Activated CD8-positive, alpha-beta T cell treated with anti-CD3 and anti-CD28 coated beads for 36 hours (primary cell): Measurements from ENCODE around the gene TRAK1. TPM values are rescaled to one million over a fixed set of nuclear protein-coding genes. Genes with fewer than 3 reads are reported as not detected.

Source experiments
- ATAC-seq: fragments of 200-7000 bp; cut with Tn5 transposase; one replicate; pipeline ENCODE4 v1.10.0; 2021; ENCODE audit warnings: mild to moderate bottlenecking, moderate library complexity
- CTCF ChIA-PET: fragments of 350-600 bp; sonication (Branson Sonifier 250); formaldehyde crosslinking; loops from one replicate; lab custom pipeline; 2021; ENCODE audit warnings: antibody characterized with exemption; lab: Charles Lee
- POLR2A ChIA-PET: fragments of 350-600 bp; sonication (Branson Sonifier 250); formaldehyde crosslinking; loops from one replicate; lab custom pipeline; 2021; ENCODE audit warnings: antibody characterized with exemption; lab: Charles Lee
- DNase-seq: peaks from one replicate; pipeline ENCODE4 v3.0.0-alpha.2; 2020
- H3K27ac Mint-ChIP-seq: one replicate; pipeline ENCODE4 v1.8.0; 2021; ENCODE audit warnings: mild to moderate bottlenecking, mixed read lengths
- H3K27me3 Mint-ChIP-seq: one replicate; pipeline ENCODE4 v1.8.0; 2021; ENCODE audit warnings: mixed read lengths
- H3K36me3 Mint-ChIP-seq: one replicate; pipeline ENCODE4 v1.8.0; 2021; ENCODE audit warnings: low read depth, mixed read lengths
- H3K4me1 Mint-ChIP-seq: one replicate; pipeline ENCODE4 v1.8.0; 2021; ENCODE audit warnings: low read depth, mixed read lengths
- H3K4me3 Mint-ChIP-seq: one replicate; pipeline ENCODE4 v1.8.0; 2021; ENCODE audit warnings: mild to moderate bottlenecking, moderate library complexity, mixed read lengths
- H3K9me3 Mint-ChIP-seq: one replicate; pipeline ENCODE4 v1.8.0; 2021; ENCODE audit warnings: mixed read lengths
- CTCF ChIP-seq: fragments of 200-600 bp; IDR thresholded peaks from one replicate; pipeline ENCODE4 v1.8.0; 2022; ENCODE audit warnings: antibody characterized with exemption, mild to moderate bottlenecking
- intact Hi-C: fragments of 100-400 bp; cut with micrococcal nuclease; formaldehyde crosslinking; loops from one replicate; pipeline ENCODE4 v1.10.0; 2022
- total RNA-seq, 2 experiments: library from RNA; stranded (reverse); gene quantifications; one replicate each; pipeline ENCODE4 v1.2.3, GENCODE V29; 2021

TRAK1 gene
- total RNA-seq, 2 experiments from 2014 or later = 24.1 to 24.3 TPM

- no peak for DNase-seq
- TF ChIP-seq CTCF = no peak
- POLR2A ChIA-PET = no interaction called here
- H3K36me3 Mint-ChIP-seq = no peaks in the 10 kb centered on the region
- CTCF ChIA-PET = no interaction called here
- intact Hi-C loops = no loop called here
- H3K4me3 Mint-ChIP-seq = no peak overlapping the region
- no peak for ATAC-seq
- peaks cover 17% of the 10 kb centered on the region for H3K27me3 Mint-ChIP-seq
- H3K4me1 Mint-ChIP-seq = no peaks in the 10 kb centered on the region
- no peak overlapping the region for H3K27ac Mint-ChIP-seq
- H3K9me3 Mint-ChIP-seq = peaks cover 9% of the 10 kb centered on the region
Measured at GRCh38 chr3:42274266-42274665, 183.1 kb downstream of the TRAK1 start.

- no peak for TF ChIP-seq CTCF
- ATAC-seq (no peak), DNase-seq (no peak)
- no peaks in the 10 kb centered on the region for H3K36me3 Mint-ChIP-seq
- no peak overlapping the region for H3K27ac Mint-ChIP-seq
- H3K27me3 Mint-ChIP-seq = peaks cover 11% of the 10 kb centered on the region
- H3K9me3 Mint-ChIP-seq = peaks cover 15% of the 10 kb centered on the region
- no peaks in the 10 kb centered on the region for H3K4me1 Mint-ChIP-seq
- ChIA-PET POLR2A (no interaction called here), CTCF (no interaction called here)
- intact Hi-C loops = no loop called here
- H3K4me3 Mint-ChIP-seq = no peak overlapping the region
Measured at GRCh38 chr3:42275217-42275616, 184.1 kb downstream of the TRAK1 start.

Other genes with a start within 250 kb of the TRAK1 start
- gene ULK4, start 129.3 kb upstream of the TRAK1 start, total RNA-seq = 1 to 10 TPM; 6.8 to 6.9 TPM
- not detected for gene CCK, start 174.8 kb downstream of the TRAK1 start, total RNA-seq